Measurements from ENCODE around the gene PTK7. TPM values are rescaled to one million over a fixed set of nuclear protein-coding genes. Genes with fewer than 3 reads are reported as not detected.

Gene PTK7
- total RNA-seq, 4 donors from 2014 or later = 6.8 to 10.8 (median 8.0) TPM

DNA sequence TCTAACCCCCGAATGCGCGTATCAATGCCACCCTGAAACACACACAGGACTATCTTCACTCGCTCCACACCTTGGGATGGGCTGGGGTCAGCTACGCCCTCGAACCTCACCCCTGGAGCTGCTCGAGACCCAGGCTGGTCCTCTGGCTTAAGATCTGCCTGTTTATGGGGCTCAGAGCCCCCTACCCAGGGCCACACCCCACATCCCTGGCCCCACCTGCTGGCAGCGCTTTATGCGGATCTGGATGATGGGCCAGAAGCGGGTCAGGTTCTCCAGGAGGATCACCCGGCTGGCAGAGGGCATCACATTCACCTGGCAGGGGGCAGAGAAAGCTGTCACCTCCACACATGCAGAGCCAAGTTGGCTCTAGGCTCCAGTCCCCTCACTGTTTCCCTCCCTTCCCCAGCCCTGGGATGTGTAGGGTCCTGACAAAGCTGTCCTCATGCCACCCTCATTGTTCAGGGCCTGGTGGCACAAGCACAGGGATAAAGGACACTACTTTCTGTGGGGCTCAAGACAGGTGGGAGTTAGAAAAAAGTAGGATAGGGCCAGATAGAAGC is 30.7 kb upstream of the PTK7 start:
- H3K36me3 ChIP-seq = peaks cover 17 to 95% (median 84%) of the 10 kb centered on the region in 4 donors
- H3K9me3 ChIP-seq = no peaks in the 10 kb centered on the region
- no peak overlapping the region for H3K27ac ChIP-seq (replicated peaks in 1 of 4)
- no peaks in the 10 kb centered on the region for H3K4me1 ChIP-seq
- DNase-seq (ENCODE audit: extremely low spot score) = no peak
- intact Hi-C loops (cut with DNase I) = no loop called here
- TF ChIP-seq EP300 (IDR thresholded peaks at IDR 0.05) = no peak
- TF ChIP-seq, protein P1, sequence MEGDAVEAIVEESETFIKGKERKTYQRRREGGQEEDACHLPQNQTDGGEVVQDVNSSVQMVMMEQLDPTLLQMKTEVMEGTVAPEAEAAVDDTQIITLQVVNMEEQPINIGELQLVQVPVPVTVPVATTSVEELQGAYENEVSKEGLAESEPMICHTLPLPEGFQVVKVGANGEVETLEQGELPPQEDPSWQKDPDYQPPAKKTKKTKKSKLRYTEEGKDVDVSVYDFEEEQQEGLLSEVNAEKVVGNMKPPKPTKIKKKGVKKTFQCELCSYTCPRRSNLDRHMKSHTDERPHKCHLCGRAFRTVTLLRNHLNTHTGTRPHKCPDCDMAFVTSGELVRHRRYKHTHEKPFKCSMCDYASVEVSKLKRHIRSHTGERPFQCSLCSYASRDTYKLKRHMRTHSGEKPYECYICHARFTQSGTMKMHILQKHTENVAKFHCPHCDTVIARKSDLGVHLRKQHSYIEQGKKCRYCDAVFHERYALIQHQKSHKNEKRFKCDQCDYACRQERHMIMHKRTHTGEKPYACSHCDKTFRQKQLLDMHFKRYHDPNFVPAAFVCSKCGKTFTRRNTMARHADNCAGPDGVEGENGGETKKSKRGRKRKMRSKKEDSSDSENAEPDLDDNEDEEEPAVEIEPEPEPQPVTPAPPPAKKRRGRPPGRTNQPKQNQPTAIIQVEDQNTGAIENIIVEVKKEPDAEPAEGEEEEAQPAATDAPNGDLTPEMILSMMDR (IDR thresholded peaks at IDR 0.05) = no peak
- no peak for TF ChIP-seq POLR2A (IDR thresholded peaks at IDR 0.05; ENCODE audit: low read depth)
- no peak for TF ChIP-seq POLR2AphosphoS5 (IDR thresholded peaks at IDR 0.05)
- 89% methylated on average over 7 of the region's 11 CpGs for WGBS
- no peaks in the 10 kb centered on the region for H3K27me3 ChIP-seq
- H3K4me3 ChIP-seq = no peak overlapping the region

DNA sequence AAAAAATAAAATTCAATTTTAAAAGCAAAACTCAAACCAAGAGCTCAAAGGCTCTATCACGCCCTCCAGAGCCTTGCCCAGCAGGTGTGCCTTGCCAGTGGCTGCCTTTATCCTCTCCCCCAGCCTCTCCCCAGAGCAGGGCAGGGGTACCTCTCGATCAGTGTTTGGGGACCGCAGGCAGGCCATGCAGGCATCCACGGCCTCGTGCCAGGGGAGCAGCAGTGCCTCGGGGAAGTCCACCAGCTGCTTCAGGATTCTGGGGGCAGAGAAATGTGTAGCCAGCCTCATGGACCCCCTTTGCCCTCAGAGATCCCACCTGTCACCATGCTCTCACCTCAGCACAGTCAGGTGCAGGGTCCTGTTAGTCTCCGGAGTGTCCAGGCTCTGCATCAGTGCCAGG is 28.1 kb upstream of the PTK7 start:
- no peaks in the 10 kb centered on the region for H3K27me3 ChIP-seq
- no peak overlapping the region for H3K4me3 ChIP-seq
- TF ChIP-seq POLR2A (IDR thresholded peaks at IDR 0.05; ENCODE audit: low read depth) (no peak), POLR2AphosphoS5 (IDR thresholded peaks at IDR 0.05) (no peak), EP300 (IDR thresholded peaks at IDR 0.05) (no peak)
- TF ChIP-seq, protein P1 (IDR thresholded peaks at IDR 0.05) = no peak
- H3K9me3 ChIP-seq = no peaks in the 10 kb centered on the region
- intact Hi-C loops (cut with DNase I) = no loop called here
- H3K4me1 ChIP-seq = peaks cover 0 to 15% (median 5%) of the 10 kb centered on the region in 4 donors
- peaks cover 17 to 82% (median 71%) of the 10 kb centered on the region in 4 donors for H3K36me3 ChIP-seq
- 74% methylated on average over 5 of the region's 7 CpGs for WGBS
- no peak overlapping the region for H3K27ac ChIP-seq (replicated peaks in 1 of 4)
- no peak for DNase-seq (ENCODE audit: extremely low spot score)

DNA sequence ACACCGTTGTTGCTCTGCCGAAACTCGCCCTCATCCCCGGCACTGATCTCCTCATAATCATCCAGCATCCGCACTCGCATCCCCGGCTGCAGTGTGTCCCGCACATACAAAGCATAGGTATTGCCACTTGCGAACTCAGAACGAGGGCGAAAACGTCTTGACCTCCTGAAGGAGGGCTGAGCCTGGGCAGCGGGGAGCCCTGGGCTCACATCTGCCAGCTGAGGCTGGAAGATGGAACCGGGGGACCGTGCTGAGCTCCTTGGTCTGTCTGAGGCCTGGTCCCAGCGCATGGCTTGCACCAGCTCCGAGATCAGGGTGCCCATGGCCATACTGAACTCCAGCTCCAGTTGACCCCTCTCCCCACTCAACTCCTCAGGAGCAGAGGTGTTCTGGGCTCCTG is 25.1 kb upstream of the PTK7 start:
- DNase-seq (ENCODE audit: extremely low spot score) = no peak
- 94% methylated on average over 16 of the region's 17 CpGs for WGBS
- TF ChIP-seq, protein P1 (IDR thresholded peaks at IDR 0.05) = no peak
- TF ChIP-seq POLR2AphosphoS5 (IDR thresholded peaks at IDR 0.05) = no peak
- no peak for TF ChIP-seq EP300 (IDR thresholded peaks at IDR 0.05)
- TF ChIP-seq POLR2A (IDR thresholded peaks at IDR 0.05; ENCODE audit: low read depth) = no peak

DNA sequence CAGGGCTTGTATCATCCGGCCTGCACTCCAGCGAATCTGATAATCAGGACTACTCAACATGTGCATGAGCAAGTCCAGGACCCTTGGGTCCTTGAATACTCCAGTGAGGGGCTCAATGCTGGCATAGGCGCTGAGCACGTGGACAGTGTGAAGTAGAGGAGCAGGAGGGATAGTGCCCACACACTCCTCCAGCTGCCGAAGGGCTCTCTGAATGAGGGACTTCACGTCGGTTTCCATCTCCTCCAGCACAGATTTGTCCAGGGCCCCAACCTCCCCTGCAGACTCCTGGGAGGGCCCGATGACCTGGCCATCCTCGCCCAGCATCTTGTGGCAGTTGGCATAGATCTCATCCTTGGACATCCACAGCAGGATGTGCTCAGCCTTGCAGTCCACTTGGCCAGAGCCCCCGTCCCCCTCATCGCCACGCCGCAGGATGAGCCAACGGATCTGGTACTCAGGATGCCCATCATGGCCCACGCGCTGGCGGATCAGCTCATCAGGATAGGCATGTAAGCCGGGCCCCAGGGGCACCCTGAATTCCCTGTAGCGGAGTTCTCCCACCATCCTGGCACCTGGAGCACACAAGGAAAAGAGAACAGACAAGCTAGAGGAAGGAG is 23.8 kb upstream of the PTK7 start:
- Histone ChIP-seq H3K27me3 (no peaks in the 10 kb centered on the region), H3K36me3 (peaks cover 4 to 64% (median 55%) of the 10 kb centered on the region in 4 donors), H3K9me3 (no peaks in the 10 kb centered on the region), H3K4me1 (peaks cover 10 to 37% (median 20%) of the 10 kb centered on the region in 4 donors), H3K4me3 (no peak overlapping the region), H3K27ac (replicated peaks in 1 of 4) (peak overlapping the region; percentile 88 to 94 (median 92))
- no peak for DNase-seq (ENCODE audit: extremely low spot score)
- intact Hi-C loops (cut with DNase I) = loop anchor here (5.0 kb wide), 1 partner anchor 35 kb away; no protein-coding TSS in a partner anchor
- TF ChIP-seq POLR2A (IDR thresholded peaks at IDR 0.05; ENCODE audit: low read depth) (no peak), EP300 (IDR thresholded peaks at IDR 0.05) (no peak), POLR2AphosphoS5 (IDR thresholded peaks at IDR 0.05) (no peak)
- TF ChIP-seq, protein P1 (IDR thresholded peaks at IDR 0.05) = no peak
- WGBS = 88% methylated on average over 9 of the region's 19 CpGs

More for the DNA sequence above, 25.1 kb upstream of the PTK7 start:
- H3K4me1 ChIP-seq = peaks cover 10 to 33% (median 20%) of the 10 kb centered on the region in 4 donors
- no peak overlapping the region for H3K4me3 ChIP-seq
- peaks cover 4 to 64% (median 56%) of the 10 kb centered on the region in 4 donors for H3K36me3 ChIP-seq
- H3K27ac ChIP-seq (replicated peaks in 1 of 4) = no peak overlapping the region
- no peaks in the 10 kb centered on the region for H3K27me3 ChIP-seq
- intact Hi-C loops (cut with DNase I) = loop anchor here (5.0 kb wide), 1 partner anchor 34 kb away; no protein-coding TSS in a partner anchor
- H3K9me3 ChIP-seq = no peaks in the 10 kb centered on the region
